Loucy (cell line): ENCODE measurements around the gene TPRA1.

Experiments used
- EZH2phosphoT487 ChIP-seq: fragments of 200-600 bp; IDR thresholded peaks from 2 replicates; pipeline ENCODE4 v1.6.1; 2018; ENCODE audit warnings: antibody characterized with exemption, mild to moderate bottlenecking, moderate library complexity, borderline replicate concordance
- TF ChIP-seq, protein P1 (sequence below): fragments of 200-600 bp; sonication (generic); conservative IDR thresholded peaks from 2 replicates; pipeline ENCODE4 v1.5.1; 2014; ENCODE audit warnings: mild to moderate bottlenecking, antibody characterized with exemption, low read length

DNA sequence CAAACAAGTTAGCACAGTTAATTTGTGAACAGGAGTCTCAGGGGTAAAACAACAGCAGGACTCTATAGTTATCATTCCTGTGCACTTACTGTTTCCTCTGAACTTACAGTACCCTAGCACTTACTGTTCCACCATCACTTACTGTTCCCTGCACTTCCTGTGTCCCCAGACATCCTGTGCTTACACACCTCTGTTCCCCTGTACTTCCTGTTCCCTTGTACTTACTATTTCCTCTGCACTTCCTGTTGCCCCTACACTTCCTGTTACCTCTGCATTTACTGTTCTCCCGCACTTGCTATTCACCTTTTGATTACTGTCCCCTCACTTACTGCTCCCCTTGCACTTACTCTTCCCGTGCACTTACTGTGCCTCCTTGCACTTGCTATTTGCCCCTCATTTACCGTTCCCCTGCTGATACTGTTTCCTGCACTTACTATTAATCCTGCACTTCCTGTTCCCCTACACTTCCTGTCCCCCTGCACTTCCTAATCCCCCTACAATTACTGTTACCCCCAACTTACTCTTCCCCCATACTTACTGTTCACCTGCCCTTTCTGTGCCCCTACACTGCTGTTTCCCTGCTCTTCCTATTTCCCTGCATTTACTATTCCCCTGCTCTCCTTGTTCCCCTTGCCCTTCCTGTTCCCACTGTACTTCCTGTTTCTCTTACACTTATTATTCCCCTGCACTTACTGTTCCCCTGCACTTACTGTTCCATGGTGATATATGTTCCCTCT lies 30.3 kb downstream of the TPRA1 start:
- TF ChIP-seq, protein P1, sequence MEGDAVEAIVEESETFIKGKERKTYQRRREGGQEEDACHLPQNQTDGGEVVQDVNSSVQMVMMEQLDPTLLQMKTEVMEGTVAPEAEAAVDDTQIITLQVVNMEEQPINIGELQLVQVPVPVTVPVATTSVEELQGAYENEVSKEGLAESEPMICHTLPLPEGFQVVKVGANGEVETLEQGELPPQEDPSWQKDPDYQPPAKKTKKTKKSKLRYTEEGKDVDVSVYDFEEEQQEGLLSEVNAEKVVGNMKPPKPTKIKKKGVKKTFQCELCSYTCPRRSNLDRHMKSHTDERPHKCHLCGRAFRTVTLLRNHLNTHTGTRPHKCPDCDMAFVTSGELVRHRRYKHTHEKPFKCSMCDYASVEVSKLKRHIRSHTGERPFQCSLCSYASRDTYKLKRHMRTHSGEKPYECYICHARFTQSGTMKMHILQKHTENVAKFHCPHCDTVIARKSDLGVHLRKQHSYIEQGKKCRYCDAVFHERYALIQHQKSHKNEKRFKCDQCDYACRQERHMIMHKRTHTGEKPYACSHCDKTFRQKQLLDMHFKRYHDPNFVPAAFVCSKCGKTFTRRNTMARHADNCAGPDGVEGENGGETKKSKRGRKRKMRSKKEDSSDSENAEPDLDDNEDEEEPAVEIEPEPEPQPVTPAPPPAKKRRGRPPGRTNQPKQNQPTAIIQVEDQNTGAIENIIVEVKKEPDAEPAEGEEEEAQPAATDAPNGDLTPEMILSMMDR = no peak
- no peak for TF ChIP-seq EZH2phosphoT487
